Activated CD4-positive, CD25-positive, alpha-beta regulatory T cell treated with anti-CD3 and anti-CD28 coated beads, Interleukin-2, amount 50 U/mL, for 72 hours (primary cell): ENCODE results near the gene KRTAP4-5.
"Not testable (repeated sequence)": the region's sequence is repeated elsewhere in the genome, so short reads cannot be mapped to it uniquely, and the experiment has no call there.

ENCODE experiments used
- DNase-seq: peaks from one replicate; pipeline ENCODE4 v3.0.0; 2021

KRTAP4-5 gene

DNA sequence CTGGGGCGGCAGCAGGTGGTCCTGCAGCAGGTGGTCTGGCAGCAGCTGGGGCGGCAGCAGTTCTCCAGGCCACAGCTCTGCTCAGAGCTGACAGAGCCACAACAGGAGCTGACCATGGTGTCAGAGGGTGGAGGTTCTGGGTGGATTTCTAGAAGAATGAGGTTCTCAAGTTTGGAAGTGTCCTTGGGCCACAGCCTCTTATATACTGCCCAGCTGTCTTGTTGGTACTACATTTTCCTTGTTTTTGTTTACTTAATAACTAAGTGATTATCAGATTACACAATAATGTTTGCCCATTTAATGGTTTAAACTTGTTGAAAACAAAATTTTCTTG, at the start of gene KRTAP4-5:
Gene KRTAP4-5 (minus strand): TSS at position 174 of the 334 bp plus-strand sequence. CDS start 58 bp downstream, at position 116.
- no peak for DNase-seq

DNA sequence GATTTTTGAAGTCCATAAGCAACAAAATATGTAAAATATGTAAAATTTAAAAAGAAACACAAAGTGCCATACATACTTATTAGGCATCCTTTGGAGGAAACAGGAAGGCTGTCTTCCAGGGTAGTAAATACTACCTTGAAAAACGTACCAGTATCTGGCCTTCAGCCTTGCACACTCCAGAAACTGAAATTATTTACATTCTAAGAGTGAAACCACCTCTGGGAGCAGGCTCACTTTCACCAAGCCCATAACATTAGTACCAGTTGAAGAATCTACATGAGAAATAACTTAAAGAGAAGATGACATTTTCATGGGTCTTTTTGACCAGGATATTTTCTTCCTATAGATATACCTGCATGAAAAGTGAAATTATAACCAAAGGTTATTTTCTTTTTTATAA, 46.4 kb upstream of the KRTAP4-5 start:
- DNase-seq, result no peak

DNA sequence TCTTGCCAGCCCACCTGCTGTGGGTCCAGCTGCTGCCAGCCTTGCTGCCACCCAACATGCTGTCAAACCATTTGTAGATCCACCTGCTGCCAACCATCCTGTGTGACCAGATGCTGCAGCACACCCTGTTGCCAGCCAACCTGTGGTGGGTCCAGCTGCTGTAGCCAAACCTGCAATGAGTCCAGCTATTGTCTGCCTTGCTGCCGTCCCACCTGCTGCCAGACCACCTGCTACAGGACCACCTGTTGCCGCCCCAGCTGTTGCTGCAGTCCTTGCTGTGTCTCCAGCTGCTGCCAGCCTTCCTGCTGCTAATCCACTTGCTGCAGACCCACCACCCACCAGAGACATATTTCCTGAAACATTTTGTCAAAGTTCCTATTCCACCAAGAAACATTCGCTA, 40.7 kb upstream of the KRTAP4-5 start:
- DNase-seq, result no peak

DNA sequence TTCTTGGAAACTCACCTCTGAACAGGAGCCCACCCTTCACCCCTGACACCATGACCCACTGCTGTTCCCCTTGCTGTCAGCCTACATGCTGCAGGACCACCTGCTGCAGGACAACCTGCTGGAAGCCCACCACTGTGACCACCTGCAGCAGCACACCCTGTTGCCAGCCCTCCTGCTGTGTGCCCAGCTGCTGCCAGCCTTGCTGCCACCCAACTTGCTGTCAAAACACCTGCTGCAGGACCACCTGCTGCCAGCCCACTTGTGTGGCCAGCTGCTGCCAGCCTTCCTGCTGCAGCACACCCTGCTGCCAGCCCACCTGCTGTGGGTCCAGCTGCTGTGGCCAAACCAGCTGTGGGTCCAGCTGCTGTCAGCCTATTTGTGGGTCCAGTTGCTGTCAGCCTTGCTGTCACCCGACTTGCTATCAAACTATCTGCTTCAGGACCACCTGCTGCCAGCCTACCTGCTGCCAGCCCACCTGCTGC, 40.3 kb upstream of the KRTAP4-5 start, which contains the start of gene KRTAP9-1:
Gene KRTAP9-1 (plus strand): TSS at position 51 of the 482 bp plus-strand sequence. CDS start 0 bp downstream, at position 51.
- DNase-seq, result not testable (repeated sequence)

DNA sequence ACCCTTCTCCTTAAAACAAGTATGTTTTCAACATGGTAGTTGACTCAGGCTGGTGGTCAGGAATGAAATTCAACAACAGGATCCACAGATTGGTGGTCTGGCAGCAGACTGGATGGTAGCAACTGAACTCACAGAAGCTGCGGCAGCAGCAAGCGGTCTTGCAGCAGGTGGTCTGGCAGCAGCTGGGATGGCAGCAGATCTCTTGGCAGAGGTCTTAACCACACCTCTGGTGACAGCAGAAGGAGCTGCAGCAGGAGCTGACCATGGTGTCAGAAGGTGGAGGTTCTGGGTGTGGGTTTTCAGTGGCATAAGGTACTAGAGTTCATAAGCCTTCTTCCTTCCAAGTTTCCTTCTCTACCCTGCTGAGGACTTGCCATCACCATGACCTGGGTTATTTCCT, 37.2 kb upstream of the KRTAP4-5 start:
- no peak for DNase-seq

DNA sequence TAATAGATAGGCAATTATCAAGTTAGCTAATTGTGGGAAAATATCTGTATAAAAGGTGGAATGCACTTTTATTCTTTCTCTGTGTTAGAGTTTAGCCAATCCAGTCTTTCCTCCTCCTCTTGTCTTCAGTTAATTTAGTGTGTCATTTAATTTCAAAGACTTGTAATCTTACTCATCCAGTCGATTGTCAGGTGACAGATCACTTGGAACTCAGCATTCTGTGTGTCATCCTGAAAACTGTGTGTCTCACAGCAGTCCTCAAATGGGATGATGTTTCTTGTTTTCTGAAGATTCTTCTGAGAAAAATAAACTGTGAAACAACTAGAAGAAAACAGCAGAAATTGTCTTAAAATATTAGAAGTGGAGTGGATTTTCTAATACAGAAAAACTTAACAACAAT, 35.4 kb upstream of the KRTAP4-5 start:
- DNase-seq, result no peak

DNA sequence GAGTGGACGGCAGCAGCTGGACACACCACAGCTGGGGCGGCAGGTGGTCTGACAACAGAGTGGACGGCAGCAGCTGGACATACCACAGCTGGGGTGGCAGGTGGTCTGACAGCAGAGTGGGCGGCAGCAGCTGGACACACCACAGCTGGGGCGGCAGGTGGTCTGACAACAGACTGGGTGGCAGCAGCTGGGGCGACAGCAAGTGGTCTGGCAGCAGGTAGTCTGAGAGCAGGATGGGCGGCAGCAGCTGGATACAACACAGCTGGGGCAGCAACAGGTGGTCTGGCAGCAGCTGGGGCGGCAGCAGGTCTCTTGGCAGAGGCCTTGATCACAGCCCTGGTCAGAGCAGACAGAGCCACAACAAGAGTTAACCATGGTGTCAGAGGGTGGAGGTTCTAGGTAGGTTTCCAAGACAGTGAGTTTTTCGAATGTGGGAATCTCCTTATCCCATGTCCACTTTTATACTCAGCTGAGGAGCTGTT, 34.9 kb upstream of the KRTAP4-5 start, which contains the start of gene KRTAP4-1:
Gene KRTAP4-1 (minus strand): TSS at position 432 of the 482 bp plus-strand sequence. CDS start 57 bp downstream, at position 375.
- no peak for DNase-seq

DNA sequence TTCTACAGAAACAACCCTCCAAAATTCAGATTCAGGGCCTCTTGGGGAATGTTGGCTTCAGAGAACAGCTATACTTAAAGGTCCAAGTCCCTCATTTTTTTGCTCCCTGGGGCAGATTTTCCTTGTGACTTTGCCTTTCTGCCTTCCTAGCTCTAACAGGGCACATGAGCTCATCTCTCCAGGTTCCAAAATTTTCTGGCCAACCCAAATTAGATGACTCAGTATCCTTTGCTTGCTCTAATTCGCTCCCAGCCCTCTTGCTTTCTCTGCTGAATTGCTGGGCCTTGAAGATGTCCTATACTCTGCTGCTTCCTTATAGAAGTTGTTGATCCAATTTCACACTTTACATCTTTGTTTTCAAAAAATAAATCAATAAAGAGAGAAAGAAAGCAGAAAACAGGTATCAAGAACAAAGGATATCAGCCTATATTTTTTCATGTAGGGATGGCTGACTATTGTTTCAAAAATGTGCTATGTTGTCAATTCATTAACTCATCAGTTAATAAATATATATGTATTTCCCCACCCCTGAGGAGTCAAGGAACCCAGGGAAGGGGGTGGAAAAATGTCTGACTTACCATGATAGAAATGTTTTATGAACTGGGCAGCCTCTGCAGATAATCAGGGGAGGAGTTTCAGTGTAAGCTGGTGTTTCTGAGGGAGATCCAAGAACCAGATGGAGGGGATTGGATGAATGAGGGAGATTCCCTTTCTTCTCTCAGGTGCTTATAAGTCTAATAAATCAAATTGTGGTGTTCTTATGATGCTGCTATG, 29.4 kb upstream of the KRTAP4-5 start:
- DNase-seq, result no peak

DNA sequence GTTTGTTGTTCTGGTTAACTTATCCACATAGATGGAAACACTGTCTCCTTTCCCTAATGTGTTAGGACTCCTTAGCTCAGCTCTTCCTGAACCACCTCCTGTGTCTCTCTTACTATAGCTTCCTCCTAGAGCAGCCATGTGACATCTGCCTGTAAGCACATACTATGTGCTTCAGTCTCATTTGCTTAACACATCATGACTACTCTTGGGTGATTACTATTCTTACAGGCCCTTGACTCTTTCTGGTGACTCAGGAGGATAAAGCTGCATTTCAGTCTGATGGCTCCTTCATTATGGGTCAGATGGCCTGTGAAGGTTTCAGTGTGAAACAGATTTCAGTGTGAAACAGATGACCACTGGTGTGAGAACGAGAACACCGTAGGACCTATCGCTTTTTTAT, 28.7 kb upstream of the KRTAP4-5 start:
- no peak for DNase-seq

DNA sequence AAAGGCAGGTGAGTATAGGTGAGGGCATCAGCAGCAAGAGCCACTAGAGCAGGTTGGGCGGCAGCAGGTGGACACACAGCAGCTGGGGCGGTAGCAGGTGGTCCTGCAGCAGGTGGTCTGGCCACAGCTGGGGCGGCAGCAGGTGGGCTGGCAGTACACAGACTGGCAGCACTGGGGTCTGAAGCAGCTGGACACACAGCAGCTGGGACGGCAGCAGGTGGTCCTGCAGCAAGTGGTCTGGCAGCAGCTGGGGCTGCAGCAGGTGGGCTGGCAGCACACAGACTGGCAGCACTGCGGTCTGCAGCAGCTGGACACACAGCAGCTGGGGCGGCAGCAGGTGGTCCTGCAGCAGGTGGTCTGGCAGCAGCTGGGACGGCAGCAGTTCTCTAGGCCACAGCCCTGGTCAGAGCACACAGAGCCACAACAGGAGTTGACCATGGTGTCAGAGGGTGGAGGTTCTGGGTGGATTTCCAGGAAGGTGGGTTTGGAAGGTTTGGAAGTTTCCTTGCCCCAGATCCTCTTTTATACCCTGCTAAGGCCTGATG, 28.2 kb upstream of the KRTAP4-5 start, which contains the start of gene KRTAP4-2:
Gene KRTAP4-2 (minus strand): TSS at position 495 of the 545 bp plus-strand sequence. CDS start 57 bp downstream, at position 438.
- no peak for DNase-seq

DNA sequence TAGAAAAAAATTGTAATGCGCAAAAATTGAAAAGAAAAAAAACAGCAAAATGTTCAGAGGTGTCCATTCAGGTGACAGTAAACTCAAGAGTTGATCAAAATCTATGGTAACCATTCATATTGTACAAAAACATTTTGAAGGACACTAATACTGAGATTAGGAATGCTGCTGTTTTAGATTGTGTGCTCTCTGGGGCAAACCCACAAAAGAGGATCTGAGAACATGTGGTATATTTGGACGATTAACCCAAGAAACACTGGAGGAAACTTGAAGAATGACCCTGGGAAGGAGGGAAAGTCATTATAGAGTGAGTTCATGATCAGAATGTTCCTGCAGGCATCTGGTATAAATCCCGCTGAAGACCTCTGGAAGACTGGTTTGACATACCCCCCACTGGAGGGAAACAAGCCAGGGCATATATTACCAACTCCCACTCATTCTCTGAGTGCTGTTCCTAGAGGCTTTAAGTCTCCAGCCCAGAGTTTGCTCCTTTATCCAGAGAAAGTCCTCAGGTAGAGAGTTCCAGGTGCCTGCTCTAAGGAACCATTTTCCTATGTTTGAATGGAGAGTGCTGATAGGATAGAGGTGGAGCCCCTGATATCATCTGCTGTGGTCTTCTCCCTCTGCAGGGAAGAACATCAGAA, 27.2 kb upstream of the KRTAP4-5 start:
- no peak for DNase-seq

DNA sequence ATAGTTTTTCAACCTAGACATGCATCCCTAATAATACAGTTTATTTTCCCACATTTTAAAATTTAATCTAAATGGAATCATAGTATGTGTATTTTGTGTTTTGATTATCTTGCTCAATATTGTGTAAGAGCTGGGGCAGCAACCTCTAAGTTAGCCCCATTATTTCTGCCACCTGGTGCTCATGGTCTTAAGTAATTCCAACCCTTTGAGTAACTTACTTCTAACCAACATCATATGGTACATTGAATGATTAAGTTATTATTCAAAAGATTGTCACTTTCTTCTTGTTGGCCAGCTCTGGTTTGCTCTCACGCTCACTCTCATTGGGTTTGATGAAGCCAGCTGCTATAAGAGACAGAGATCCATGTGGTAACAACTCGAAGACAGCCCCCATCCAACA, 22.3 kb upstream of the KRTAP4-5 start:
- no peak for DNase-seq

DNA sequence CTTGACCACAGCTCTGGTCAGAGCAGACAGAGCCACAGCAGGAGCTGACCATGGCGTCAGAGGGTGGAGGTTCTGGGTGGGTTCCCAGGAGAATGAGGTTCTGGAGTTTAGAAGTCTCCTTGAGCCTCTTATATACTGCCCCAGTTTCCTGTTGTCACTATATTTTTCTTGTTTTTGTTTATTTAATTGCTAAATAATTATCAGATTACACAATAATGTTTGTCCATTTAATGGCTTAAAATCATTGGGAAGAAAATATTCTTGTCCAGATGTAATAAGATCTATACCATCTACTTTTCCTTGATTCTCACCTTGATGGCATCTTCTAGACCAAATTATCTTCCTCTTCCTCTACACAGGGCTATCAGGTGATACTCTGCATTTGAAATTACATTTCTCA, 18.5 kb upstream of the KRTAP4-5 start, which contains the start of gene KRTAP4-3:
Gene KRTAP4-3 (minus strand): TSS at position 101 of the 400 bp plus-strand sequence. CDS start 49 bp downstream, at position 52.
- no peak for DNase-seq

DNA sequence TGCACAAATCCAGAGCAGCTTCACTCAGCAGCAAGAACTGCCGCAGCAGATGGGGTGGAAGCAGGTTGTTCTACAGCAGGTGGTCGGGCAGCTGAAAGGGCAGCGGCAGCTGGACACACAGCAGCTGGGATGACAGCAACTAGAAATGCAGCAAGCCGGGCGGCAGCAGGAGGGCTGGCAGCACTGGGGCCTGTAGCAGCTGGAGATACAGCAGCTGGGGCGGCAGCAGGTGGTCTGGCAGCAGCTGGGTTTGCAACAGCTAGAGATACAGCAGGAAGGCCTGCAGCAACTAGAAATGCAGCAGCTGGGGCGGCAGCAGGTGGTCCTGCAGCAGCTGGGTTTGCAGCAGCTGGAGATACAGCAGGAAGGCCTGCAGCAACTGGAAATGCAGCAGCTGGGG, 17.9 kb upstream of the KRTAP4-5 start:
- DNase-seq, result no peak

DNA sequence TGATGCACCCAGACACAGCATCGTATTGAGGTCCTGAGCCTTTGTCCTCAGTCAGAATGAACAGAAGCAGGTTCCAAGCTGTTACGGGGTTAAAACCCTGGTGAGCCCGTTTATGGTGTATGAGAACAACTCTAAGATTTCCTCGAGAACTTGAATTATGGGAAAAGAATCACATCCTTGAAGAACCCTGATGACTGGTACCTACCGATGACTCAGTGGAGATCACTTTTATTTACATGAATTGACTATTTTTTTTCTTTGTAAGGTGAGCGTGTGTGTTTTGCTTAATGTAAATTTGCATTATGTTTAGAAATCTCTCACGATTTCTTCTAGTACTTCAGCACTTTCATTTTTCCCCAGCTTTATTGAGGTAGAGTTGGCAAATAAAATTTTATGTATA, 14.2 kb upstream of the KRTAP4-5 start:
- no peak for DNase-seq

DNA sequence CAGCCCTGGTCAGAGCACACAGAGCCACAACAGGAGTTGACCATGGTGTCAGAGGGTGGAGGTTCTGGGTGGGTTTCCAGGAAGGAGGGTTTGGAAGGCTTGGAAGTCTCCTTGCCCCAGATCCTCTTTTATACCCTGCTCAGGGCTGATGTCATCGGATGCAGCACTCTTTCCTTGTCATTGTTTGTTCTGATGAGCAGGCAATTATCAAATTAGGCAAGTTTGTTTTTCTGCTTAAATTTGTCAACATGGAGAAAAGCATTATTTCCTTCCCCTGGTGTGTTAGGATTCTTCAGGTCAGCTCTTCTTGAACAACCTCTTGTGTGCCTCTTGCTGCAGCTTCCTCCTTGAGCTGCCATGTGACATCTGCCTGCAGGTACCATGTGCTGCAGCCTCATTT, 11.0 kb upstream of the KRTAP4-5 start, which contains the start of gene KRTAP4-4:
Gene KRTAP4-4 (minus strand): TSS at position 101 of the 400 bp plus-strand sequence. CDS start 57 bp downstream, at position 44.
- no peak for DNase-seq

DNA sequence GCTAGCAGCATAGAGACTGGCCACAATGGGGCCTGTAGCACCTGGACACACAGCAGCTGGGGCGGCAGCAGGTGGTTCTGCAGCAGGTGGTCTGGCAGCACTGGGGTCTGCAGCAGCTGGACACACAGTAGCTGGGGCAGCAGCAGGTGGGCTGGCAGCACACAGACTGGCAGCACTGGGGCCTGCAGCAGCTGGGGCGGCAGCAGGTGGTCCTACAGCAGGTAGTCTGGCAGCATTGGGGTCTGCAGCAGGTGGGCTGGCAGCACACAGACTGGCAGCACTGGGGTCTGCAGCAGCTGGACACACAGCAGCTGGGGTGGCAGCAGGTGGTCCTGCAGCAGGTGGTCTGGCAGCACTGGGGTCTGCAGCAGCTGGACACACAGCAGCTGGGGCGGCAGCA, 10.6 kb upstream of the KRTAP4-5 start:
- not testable (repeated sequence) for DNase-seq

DNA sequence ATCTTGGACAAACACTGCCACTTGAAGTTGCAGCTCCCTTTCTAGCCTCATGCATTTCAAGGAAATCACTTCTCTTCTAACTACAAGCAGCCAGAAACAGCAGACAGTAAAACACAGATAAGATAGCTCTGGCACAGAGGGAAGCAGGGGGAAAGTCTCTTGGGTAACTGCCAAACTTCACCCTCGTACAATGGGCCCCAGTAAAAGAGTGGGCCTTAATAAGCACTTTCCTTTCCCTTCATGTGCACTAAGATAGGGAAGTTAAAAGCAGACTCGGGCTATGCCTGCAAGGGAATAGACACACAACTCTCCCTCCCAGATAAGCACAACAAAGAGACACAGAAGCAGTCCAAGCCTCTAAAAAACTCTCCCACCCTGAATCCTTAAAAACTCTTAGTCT, 4.2 kb upstream of the KRTAP4-5 start:
- no peak for DNase-seq

DNA sequence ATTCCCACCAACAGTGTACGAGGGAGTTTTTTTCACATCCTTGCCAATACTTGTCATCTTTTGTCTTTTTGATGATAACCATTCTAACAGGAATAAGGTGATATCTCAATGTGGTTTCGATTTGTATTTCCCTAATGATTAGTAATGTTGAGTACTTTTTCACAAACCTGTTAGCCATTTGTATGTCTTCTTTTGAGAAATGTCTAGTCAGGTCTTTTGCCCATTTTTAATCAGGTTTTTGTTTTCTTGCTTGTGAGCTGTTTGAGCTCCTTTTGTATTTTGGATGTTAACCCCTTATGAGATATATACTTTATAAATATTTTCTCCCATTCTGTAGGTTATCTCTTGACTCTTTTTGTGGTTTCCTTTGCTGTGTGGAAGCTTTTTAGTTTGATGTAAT, 1.9 kb upstream of the KRTAP4-5 start:
- no peak for DNase-seq

DNA sequence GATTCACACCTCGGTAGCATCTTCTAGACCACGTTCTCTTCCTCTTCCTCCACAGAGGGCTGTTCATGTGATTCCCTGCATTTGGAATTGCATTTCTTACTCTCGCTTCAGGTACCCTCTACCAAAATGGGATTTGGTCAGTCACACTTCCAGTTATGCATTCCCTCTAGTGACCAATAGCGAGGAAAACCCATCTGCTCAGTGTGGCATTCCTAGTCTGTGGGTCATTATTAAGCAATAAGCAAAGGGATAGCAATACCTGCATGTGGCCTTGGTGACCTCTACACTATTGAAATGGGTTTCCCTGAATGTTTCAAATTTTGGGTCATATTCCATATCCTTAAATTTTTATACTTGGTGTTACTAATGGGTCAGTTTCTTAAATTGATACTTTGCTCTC, 401 bp upstream of the KRTAP4-5 start:
- DNase-seq, result no peak

DNA sequence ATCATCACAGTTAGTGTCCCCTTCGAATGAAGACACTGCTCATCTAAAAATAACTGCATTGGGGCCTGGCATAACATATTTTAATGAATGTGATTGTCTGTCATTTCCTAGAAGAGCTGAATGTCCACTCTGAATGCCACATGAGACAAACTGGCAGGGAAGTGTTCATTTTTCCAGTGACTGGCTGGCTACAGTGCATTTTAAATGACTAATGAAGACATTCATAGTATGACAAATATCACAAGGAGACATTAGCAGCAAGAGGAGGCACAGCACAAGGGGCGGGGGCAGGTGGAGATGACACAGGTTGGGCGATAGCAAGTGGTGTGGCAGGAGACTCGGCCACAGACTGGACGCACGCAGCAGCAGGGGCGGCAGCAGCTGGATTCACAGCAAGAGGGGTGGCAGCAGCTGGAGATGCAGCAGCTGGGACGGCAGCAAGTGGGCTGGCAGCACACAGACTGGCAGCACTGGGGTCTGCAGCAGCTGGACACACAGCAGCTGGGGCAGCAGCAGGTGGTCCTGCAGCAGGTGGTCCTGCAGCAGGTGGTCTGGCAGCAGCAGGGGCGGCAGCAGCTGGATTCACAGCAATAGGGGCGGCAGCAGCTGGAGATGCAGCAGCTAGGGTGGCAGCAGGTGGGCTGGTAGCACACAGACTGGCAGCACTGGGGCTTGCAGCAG, 514 bp downstream of the KRTAP4-5 start:
- DNase-seq, result not testable (repeated sequence)

DNA sequence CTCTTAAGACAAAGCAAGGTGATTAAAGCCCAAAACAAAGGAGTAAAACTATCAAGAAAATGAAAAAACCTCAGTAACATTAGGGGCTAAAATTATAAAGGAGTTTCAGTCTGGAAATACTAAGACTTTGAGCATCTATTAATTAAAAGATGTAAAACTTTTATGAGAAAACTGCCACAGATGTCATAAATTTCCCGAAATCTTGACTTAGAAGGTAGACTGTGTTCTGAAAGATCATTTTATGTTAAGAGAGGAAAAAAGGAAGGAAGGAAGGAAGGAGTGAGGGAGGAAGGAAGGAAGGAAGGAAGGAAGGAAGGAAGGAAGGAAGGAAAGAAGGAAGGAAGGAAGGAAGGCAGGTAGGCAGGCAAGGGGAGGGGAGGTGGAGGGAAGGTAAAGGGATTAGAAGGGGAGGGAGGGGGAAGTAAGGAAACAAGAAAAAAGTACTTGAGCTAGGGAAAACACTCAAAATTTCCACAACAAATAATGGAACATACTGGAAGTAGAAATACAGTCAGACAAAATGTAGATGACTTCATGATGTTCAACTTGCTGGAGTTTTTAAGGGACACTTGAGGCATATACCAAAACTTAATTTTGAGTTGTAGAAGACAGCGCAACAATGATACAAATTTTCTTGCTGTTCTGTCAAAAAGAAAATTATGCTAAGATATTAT, 2.0 kb downstream of the KRTAP4-5 start:
- no peak for DNase-seq
